ENCODE measurements around the gene EML6. TPM values are rescaled to one million over a fixed set of nuclear protein-coding genes. Genes with fewer than 3 reads are reported as not detected.

Gene EML6
- total RNA-seq, 1 donor from 2014 or later = 3.4 TPM

GRCh38 chr2:54706622-54707021, 16.8 kb upstream of the EML6 start:
- DNase-seq (ENCODE audit: low spot score) = no peak

GRCh38 chr2:54708584-54709335, 14.7 kb upstream of the EML6 start:
- DNase-seq (ENCODE audit: low spot score) = peak; percentile 43

GRCh38 chr2:54709336-54709809, 14.1 kb upstream of the EML6 start:
- peak; percentile 35 for DNase-seq (ENCODE audit: low spot score)

- no peak for DNase-seq (ENCODE audit: low spot score)
Measured at GRCh38 chr2:54710216-54710615, 13.2 kb upstream of the EML6 start.

- no peak for DNase-seq (ENCODE audit: low spot score)
Measured at GRCh38 chr2:54712516-54712915, 10.9 kb upstream of the EML6 start.

GRCh38 chr2:54714996-54715395, 8.5 kb upstream of the EML6 start:
- no peak for DNase-seq (ENCODE audit: low spot score)

GRCh38 chr2:54716375-54716774, 7.1 kb upstream of the EML6 start:
- no peak for DNase-seq (ENCODE audit: low spot score)

GRCh38 chr2:54720563-54720962, 2.9 kb upstream of the EML6 start:
- no peak for DNase-seq (ENCODE audit: low spot score)

- DNase-seq (ENCODE audit: low spot score) = no peak
Measured at GRCh38 chr2:54722641-54723040, 821 bp upstream of the EML6 start.

GRCh38 chr2:54723996-54724559, 616 bp downstream of the EML6 start:
- DNase-seq (ENCODE audit: low spot score) = no peak

- peak; percentile 9 for DNase-seq (ENCODE audit: low spot score)
Measured at GRCh38 chr2:54724560-54725342, 1.3 kb downstream of the EML6 start.

- no peak for DNase-seq (ENCODE audit: low spot score)
Measured at GRCh38 chr2:54725343-54726099, 2.1 kb downstream of the EML6 start.

GRCh38 chr2:54726431-54726830, 3.0 kb downstream of the EML6 start:
- DNase-seq (ENCODE audit: low spot score) = no peak

- no peak for DNase-seq (ENCODE audit: low spot score)
Measured at GRCh38 chr2:54726940-54727339, 3.5 kb downstream of the EML6 start.

GRCh38 chr2:54728669-54729120, 5.2 kb downstream of the EML6 start:
- peak; percentile 21 for DNase-seq (ENCODE audit: low spot score)

GRCh38 chr2:54735636-54736035, 12.2 kb downstream of the EML6 start:
- DNase-seq (ENCODE audit: low spot score) = no peak

GRCh38 chr2:54738281-54738680, 14.8 kb downstream of the EML6 start:
- DNase-seq (ENCODE audit: low spot score) = no peak

- no peak for DNase-seq (ENCODE audit: low spot score)
Measured at GRCh38 chr2:54740333-54740732, 16.9 kb downstream of the EML6 start.

GRCh38 chr2:54741250-54741649, 17.8 kb downstream of the EML6 start:
- no peak for DNase-seq (ENCODE audit: low spot score)

GRCh38 chr2:54750040-54750439, 26.6 kb downstream of the EML6 start:
- DNase-seq (ENCODE audit: low spot score) = no peak

- no peak for DNase-seq (ENCODE audit: low spot score)
Measured at GRCh38 chr2:54752439-54752838, 29.0 kb downstream of the EML6 start.

Data from umbilical cord (tissue), 2 donors.